ENCODE data around the gene ZFP3.

- no peak for TF ChIP-seq CTCF (conservative IDR thresholded peaks at IDR 0.05; ENCODE audit: low read depth, low read length)
- TF ChIP-seq RFX5 (IDR thresholded peaks at IDR 0.05; ENCODE audit: low read depth, low read length) = no peak
- TF ChIP-seq CEBPB (IDR thresholded peaks at IDR 0.05; ENCODE audit: low read depth, low read length) = no peak
- TF ChIP-seq POLR2A (IDR thresholded peaks at IDR 0.05; ENCODE audit: low read depth, low read length) = no peak
- TF ChIP-seq RAD21 (IDR thresholded peaks at IDR 0.05; ENCODE audit: low read length) = no peak
- TF ChIP-seq MXI1 (IDR thresholded peaks at IDR 0.05; ENCODE audit: borderline replicate concordance, low read depth, low read length) = no peak
- no peak for TF ChIP-seq SMC3 (IDR thresholded peaks at IDR 0.05; ENCODE audit: low read depth, low read length)
- TF ChIP-seq USF2 (IDR thresholded peaks at IDR 0.05; ENCODE audit: low read depth, low read length) = no peak
- TF ChIP-seq NFE2L2 (IDR thresholded peaks at IDR 0.05; ENCODE audit: low read depth, low read length) = no peak
- no peak for TF ChIP-seq FOS (IDR thresholded peaks at IDR 0.05; ENCODE audit: low read depth, low read length)
- no peak for TF ChIP-seq RCOR1 (IDR thresholded peaks at IDR 0.05; ENCODE audit: insufficient replicate concordance, low read length)
Observed at GRCh38 chr17:5131146-5131715, 53.0 kb downstream of the ZFP3 start.
